Panc1 (cell line): ENCODE measurements around the gene GPR84. TPM values are rescaled to one million over a fixed set of nuclear protein-coding genes. Genes with fewer than 3 reads are reported as not detected.

Experiments
- ATAC-seq: fragments of 200-7000 bp; cut with Tn5 transposase; 2 replicates; pipeline ENCODE4 v1.9.1; 2020; ENCODE audit warnings: mild to moderate bottlenecking, moderate library complexity
- BruUV-seq: library from RNA; stranded (reverse); fragments of 400-500 nt; replicated peaks from 2 replicates; lab custom pipeline; 2021; lab: Mats Ljungman, UMichigan
- CTCF ChIA-PET: fragments of 300-600 bp; sonication (Branson Sonifier 250); formaldehyde crosslinking; loops from one replicate; lab custom pipeline; 2022; ENCODE audit warnings: antibody characterized with exemption; lab: Charles Lee
- POLR2A ChIA-PET: fragments of 300-600 bp; sonication (Branson Sonifier 250); formaldehyde crosslinking; loops from one replicate; lab custom pipeline; 2022; ENCODE audit warnings: antibody characterized with exemption; lab: Charles Lee
- DNase-seq: peaks from one replicate; pipeline ENCODE4 v3.0.0-alpha.2; 2010; ENCODE audit warnings: low read depth, low spot score
- H3K27ac ChIP-seq: 2 replicates; pipeline ENCODE4 v1.5.1; 2011; ENCODE audit warnings: mild to moderate bottlenecking, low read length, inconsistent platforms
- H3K27me3 ChIP-seq: fragments of 200-500 bp; sonication (Bioruptor generic); 2 replicates; pipeline ENCODE4 v1.6.0; 2014; ENCODE audit warnings: low read length, inconsistent platforms; ENCODE audit not compliant: control insufficient read depth, insufficient read depth
- H3K36me3 ChIP-seq: fragments of 200-500 bp; sonication (Bioruptor generic); 2 replicates; pipeline ENCODE4 v1.5.1; 2014; ENCODE audit warnings: inconsistent platforms, mild to moderate bottlenecking, low read length, moderate library complexity; ENCODE audit not compliant: control insufficient read depth, insufficient read depth
- H3K4me1 ChIP-seq: 2 replicates; pipeline ENCODE4 v1.5.1; 2011; ENCODE audit warnings: inconsistent platforms, mild to moderate bottlenecking, low read length, moderate library complexity; ENCODE audit not compliant: control insufficient read depth, insufficient read depth
- H3K4me3 ChIP-seq, 2 experiments: 2 replicates each; pipeline ENCODE4 v1.5.1; 2011 to 2012; ENCODE audit warnings: low read depth in 2 of 2, low read length in 2 of 2, mild to moderate bottlenecking in 2 of 2, inconsistent platforms in 1 of 2, moderate library complexity in 1 of 2
- H3K9me3 ChIP-seq: fragments of 200-500 bp; sonication (Bioruptor generic); 2 replicates; pipeline ENCODE4 v1.5.1; 2014; ENCODE audit warnings: low read depth, mild to moderate bottlenecking, inconsistent platforms, low read length, moderate library complexity; ENCODE audit not compliant: control insufficient read depth, insufficient read depth
- CTCF ChIP-seq: fragments of 450-650 bp; IDR thresholded peaks from 2 replicates; pipeline ENCODE4 v1.5.1; 2017; ENCODE audit warnings: mild to moderate bottlenecking
- POLR2AphosphoS5 ChIP-seq: IDR thresholded peaks from 2 replicates; pipeline ENCODE4 v1.6.1; 2012; ENCODE audit warnings: mild to moderate bottlenecking, low read depth, low read length, moderate library complexity
- REST ChIP-seq, 2 experiments: IDR thresholded peaks; 2 replicates each; pipeline ENCODE4 v1.6.1; 2011 to 2012; ENCODE audit warnings: low read depth in 2 of 2, control low read depth in 1 of 2, low read length in 1 of 2, mild to moderate bottlenecking in 1 of 2, moderate library complexity in 1 of 2; ENCODE audit not compliant: insufficient read depth in 1 of 2
- SIN3A ChIP-seq: IDR thresholded peaks from 2 replicates; pipeline ENCODE4 v1.6.1; 2012; ENCODE audit warnings: low read depth, mild to moderate bottlenecking, low read length, moderate library complexity, borderline replicate concordance; ENCODE audit not compliant: insufficient read depth
- TCF7L2 ChIP-seq: IDR thresholded peaks from 2 replicates; pipeline ENCODE4 v1.6.1; 2011; ENCODE audit warnings: mild to moderate bottlenecking, low read depth, low read length, inconsistent platforms
- in situ Hi-C: cut with HindIII; loops from 2 replicates; pipeline ENCODE4 v1.10.0; 2016; ENCODE audit warnings: low sequenced_read_pairs, low pct_unique_long_range_greater_than_20kb
- intact Hi-C: fragments of 100-400 bp; cut with micrococcal nuclease; formaldehyde crosslinking; loops from one replicate; pipeline ENCODE4 v1.10.0; 2022; ENCODE audit not compliant: unreplicated experiment
- total RNA-seq: library from RNA; stranded (reverse); gene quantifications from one replicate; pipeline ENCODE4 v1.2.1, GENCODE V29; 2021; ENCODE audit not compliant: unreplicated experiment

Gene GPR84
- total RNA-seq, 1 experiment from 2014 or later, result not detected

- DNase-seq, result peak; percentile 79
- Histone ChIP-seq H3K9me3 (no peaks in the 10 kb centered on the region), H3K4me3 (peak overlapping the region; percentile 42 to 75), H3K36me3 (no peaks in the 10 kb centered on the region), H3K4me1 (no peaks in the 10 kb centered on the region; the same call in 1 of the 2 replicates), H3K27me3 (no peaks in the 10 kb centered on the region), H3K27ac (peak overlapping the region; percentile 72)
- ChIA-PET POLR2A (interaction anchor here (0.6 to 0.7 kb wide), 2 partner anchors 82 to 84 kb away, joined by 3 to 8 read pairs; no protein-coding TSS in a partner anchor), CTCF (interaction anchor here (0.6 to 1.4 kb wide), 8 partner anchors 10 to 416 kb away, joined by 3 to 12 read pairs (median 4); no protein-coding TSS in a partner anchor)
- intact Hi-C loops (no loop called here), in situ Hi-C loops (no loop called here)
- ATAC-seq, result peak; percentile 79
- no TSS peak for BruUV-seq
- no peak for TF ChIP-seq TCF7L2
- no peak for TF ChIP-seq POLR2AphosphoS5
- 0 out of 2 replicates have a peak, but pooled peaks have one; percentile 24 for TF ChIP-seq SIN3A
- TF ChIP-seq REST (IDR thresholded peaks at IDR 0.05; ENCODE audit: insufficient read depth in 1 of 2, low read depth in 2 of 2, low read length in 1 of 2), result no peak
- peak; percentile 93 for TF ChIP-seq CTCF
Measured at GRCh38 chr12:54368709-54369596, 4.7 kb upstream of the GPR84 start.

- Histone ChIP-seq H3K4me1 (no peaks in the 10 kb centered on the region; the same call in 1 of the 2 replicates), H3K36me3 (no peaks in the 10 kb centered on the region), H3K27me3 (no peaks in the 10 kb centered on the region), H3K9me3 (no peaks in the 10 kb centered on the region), H3K4me3 (peak overlapping the region; percentile 42 to 75; a peak in 3 of 4 replicates), H3K27ac (peak overlapping the region; percentile 72; the same call in 1 of the 2 replicates)
- intact Hi-C loops, result no loop called here
- TF ChIP-seq CTCF (no peak), TCF7L2 (no peak), REST (IDR thresholded peaks at IDR 0.05; ENCODE audit: insufficient read depth in 1 of 2, low read depth in 2 of 2, low read length in 1 of 2) (no peak), POLR2AphosphoS5 (no peak), SIN3A (no peak)
- peak; percentile 1; the same call in 1 of the 2 replicates for ATAC-seq
- POLR2A ChIA-PET, result no interaction called here
- in situ Hi-C loops, result no loop called here
- DNase-seq, result no peak
- CTCF ChIA-PET, result interaction anchor here (0.6 to 1.4 kb wide), 5 partner anchors 11 to 415 kb away, joined by 4 to 12 read pairs (median 6); no protein-coding TSS in a partner anchor
- BruUV-seq, result no TSS peak
Measured at GRCh38 chr12:54368025-54368708, 3.9 kb upstream of the GPR84 start.
